ENCODE measurements around the gene PTCD2.

DNA sequence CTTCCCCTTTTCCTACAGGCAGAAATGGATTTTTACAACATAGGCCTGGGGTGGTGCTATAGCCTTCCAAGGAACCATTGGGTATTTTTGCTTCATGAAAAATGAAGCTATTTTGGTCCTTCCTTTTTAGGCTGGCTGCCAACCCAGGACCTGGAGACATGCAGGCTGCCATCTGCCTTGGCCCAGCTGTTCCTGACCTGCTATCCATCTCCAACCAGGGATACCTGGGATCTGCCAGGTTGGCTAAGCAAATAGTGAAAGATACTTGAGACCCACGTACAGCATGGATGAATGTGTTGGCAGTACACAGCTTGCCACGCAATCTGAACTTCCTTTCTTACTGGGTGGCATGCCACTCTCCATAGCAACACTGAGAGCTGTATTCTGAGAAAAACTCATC is 31.2 kb upstream of the PTCD2 start:
- TF ChIP-seq SMAD4 (CRISPR knock-in tag; IDR thresholded peaks at IDR 0.05) (no peak), JUN (CRISPR knock-in tag; IDR thresholded peaks at IDR 0.05) (no peak), HMGA2 (CRISPR knock-in tag; IDR thresholded peaks at IDR 0.05) (no peak), TP53 (CRISPR knock-in tag; IDR thresholded peaks at IDR 0.05) (no peak), ELF4 (CRISPR knock-in tag; IDR thresholded peaks at IDR 0.05; ENCODE audit: low read depth) (no peak)
- TF ChIP-seq, protein P1, sequence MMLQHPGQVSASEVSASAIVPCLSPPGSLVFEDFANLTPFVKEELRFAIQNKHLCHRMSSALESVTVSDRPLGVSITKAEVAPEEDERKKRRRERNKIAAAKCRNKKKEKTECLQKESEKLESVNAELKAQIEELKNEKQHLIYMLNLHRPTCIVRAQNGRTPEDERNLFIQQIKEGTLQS (CRISPR knock-in tag; conservative IDR thresholded peaks at IDR 0.05), result no peak
- TF ChIP-seq, protein P2, sequence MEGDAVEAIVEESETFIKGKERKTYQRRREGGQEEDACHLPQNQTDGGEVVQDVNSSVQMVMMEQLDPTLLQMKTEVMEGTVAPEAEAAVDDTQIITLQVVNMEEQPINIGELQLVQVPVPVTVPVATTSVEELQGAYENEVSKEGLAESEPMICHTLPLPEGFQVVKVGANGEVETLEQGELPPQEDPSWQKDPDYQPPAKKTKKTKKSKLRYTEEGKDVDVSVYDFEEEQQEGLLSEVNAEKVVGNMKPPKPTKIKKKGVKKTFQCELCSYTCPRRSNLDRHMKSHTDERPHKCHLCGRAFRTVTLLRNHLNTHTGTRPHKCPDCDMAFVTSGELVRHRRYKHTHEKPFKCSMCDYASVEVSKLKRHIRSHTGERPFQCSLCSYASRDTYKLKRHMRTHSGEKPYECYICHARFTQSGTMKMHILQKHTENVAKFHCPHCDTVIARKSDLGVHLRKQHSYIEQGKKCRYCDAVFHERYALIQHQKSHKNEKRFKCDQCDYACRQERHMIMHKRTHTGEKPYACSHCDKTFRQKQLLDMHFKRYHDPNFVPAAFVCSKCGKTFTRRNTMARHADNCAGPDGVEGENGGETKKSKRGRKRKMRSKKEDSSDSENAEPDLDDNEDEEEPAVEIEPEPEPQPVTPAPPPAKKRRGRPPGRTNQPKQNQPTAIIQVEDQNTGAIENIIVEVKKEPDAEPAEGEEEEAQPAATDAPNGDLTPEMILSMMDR (IDR thresholded peaks at IDR 0.05), result no peak
- TF ChIP-seq, protein P3, sequence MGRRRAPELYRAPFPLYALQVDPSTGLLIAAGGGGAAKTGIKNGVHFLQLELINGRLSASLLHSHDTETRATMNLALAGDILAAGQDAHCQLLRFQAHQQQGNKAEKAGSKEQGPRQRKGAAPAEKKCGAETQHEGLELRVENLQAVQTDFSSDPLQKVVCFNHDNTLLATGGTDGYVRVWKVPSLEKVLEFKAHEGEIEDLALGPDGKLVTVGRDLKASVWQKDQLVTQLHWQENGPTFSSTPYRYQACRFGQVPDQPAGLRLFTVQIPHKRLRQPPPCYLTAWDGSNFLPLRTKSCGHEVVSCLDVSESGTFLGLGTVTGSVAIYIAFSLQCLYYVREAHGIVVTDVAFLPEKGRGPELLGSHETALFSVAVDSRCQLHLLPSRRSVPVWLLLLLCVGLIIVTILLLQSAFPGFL (CRISPR knock-in tag; IDR thresholded peaks at IDR 0.05; ENCODE audit: borderline replicate concordance), result no peak
- TF ChIP-seq, protein P4, sequence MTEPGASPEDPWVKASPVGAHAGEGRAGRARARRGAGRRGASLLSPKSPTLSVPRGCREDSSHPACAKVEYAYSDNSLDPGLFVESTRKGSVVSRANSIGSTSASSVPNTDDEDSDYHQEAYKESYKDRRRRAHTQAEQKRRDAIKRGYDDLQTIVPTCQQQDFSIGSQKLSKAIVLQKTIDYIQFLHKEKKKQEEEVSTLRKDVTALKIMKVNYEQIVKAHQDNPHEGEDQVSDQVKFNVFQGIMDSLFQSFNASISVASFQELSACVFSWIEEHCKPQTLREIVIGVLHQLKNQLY (CRISPR knock-in tag; IDR thresholded peaks at IDR 0.05), result no peak
- TF ChIP-seq, protein P5, sequence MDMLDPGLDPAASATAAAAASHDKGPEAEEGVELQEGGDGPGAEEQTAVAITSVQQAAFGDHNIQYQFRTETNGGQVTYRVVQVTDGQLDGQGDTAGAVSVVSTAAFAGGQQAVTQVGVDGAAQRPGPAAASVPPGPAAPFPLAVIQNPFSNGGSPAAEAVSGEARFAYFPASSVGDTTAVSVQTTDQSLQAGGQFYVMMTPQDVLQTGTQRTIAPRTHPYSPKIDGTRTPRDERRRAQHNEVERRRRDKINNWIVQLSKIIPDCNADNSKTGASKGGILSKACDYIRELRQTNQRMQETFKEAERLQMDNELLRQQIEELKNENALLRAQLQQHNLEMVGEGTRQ (CRISPR knock-in tag; IDR thresholded peaks at IDR 0.05), result no peak
